ENCODE measurements around the gene ZNF296.
A peak's percentile ranks its signal among the peaks of the same experiment; 100 is the strongest.

Gene ZNF296

DNA sequence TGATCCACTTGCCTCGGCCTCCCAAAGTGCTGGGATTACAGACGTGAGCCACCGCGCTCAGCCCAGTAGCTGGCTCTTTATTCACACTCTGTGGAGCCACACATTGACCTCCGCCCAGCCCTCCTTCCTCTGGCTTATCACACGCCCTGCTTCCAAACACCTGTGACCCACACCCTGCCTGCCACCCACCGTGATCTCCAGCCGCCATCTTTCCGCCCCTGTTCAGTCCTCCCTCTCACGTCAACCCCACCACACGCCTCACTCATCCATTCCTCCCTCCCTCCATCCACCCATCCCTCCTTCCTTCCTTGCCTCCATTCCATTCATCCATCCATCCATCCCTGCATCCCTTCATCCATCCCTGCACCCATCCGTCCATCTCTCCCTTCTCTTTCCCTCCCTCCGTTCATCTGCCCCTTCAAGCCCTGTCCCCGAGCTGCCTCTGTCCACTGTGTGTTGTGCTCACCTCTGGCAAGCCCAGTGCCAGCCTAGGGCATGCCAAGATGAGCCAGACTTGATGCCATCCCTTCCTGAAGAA is 17.6 kb downstream of the ZNF296 start:
- no peak for DNase-seq (ENCODE audit: low read depth in 2 of 2)

GRCh38 chr19:45057444-45057843 is 18.8 kb downstream of the ZNF296 start:
- DNase-seq (ENCODE audit: low read depth in 2 of 2) = no peak

- DNase-seq (ENCODE audit: low read depth in 2 of 2) = no peak
Observed at GRCh38 chr19:45056831-45057230, 19.4 kb downstream of the ZNF296 start.

GRCh38 chr19:45051929-45052579 is 24.2 kb downstream of the ZNF296 start:
- DNase-seq (ENCODE audit: low read depth in 2 of 2) = no peak

DNA sequence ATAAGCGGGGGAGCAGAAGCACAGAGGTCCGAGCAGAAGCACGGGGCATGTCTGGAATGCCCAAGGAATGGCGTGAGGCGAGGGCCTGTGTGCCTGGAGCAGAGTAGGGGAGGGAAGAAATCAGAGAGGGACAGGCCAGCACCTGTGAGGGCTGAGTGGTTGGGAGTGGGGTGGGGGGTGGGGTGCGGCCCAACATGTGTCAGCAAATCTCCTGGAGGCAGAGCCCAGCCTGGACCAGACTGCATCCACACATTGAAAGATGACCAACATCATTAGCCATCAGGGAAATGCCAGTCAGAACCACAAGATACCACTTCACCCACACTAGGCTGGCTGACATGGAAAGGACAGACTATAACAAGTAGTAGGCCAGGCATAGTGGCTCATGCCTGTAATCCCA is 26.2 kb downstream of the ZNF296 start:
- DNase-seq (ENCODE audit: low read depth in 2 of 2) = no peak

DNA sequence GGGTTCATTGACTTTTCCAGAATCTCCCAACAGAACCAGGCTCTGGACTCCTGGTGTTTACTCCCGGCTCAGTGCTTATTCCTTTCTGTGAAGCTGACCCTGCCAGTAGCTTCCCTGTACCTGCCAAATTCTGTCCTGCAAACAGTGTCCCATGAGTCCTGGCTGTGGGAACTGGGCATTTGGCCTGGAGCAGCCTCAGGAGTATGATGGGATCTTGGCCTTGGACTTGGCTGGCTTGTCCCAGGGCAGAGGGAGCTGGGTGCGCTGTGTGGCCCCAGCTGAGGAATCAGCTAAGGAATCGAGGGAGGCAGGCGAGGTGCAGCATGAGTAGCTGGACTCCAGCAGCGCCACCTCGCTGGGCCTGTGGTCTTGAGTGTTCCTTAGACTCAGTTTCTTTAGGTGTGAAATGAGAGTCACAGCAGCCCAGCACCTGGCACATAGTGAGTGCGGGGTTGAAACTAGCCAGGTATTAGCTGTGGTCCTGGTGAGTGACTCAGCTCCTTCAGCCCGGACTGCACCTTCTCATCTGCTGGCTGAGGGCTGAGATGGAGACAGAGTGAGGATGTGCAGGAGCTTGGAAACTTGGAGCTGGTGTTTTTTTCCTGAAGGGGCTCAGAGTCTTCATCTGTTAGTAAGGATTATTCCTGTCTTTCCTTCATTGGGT is 27.1 kb downstream of the ZNF296 start:
- no peak for DNase-seq (ENCODE audit: low read depth in 2 of 2)

DNA sequence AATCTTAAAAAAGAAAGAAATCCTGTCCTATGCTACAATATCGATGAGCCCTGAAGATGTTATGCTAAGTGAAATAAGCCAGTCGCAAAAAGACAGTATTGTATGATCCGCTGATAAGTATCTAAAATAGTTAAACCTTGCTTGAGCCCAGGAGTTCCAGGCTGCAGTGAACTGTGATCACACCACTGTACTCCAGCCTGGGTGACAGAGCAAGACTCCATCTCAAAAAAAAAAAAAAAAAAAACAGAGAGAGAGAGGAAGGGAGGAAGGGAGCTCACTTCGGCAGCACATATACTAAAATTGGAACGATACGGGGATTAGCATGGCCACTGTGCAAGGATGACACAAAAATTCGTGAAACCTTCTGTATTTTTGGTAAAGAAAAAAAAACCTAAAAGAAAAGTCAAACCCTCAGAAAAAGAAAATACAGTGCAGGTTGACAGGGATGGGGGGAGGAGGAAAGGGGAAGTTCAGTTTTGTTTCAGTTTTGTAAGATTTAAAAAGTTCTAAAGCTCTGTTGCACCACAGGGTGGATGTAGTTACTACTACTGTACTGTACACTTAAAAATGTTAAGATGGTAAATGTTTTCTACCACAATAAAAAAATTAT is 29.0 kb downstream of the ZNF296 start:
- no peak for DNase-seq (ENCODE audit: low read depth in 2 of 2)

DNA sequence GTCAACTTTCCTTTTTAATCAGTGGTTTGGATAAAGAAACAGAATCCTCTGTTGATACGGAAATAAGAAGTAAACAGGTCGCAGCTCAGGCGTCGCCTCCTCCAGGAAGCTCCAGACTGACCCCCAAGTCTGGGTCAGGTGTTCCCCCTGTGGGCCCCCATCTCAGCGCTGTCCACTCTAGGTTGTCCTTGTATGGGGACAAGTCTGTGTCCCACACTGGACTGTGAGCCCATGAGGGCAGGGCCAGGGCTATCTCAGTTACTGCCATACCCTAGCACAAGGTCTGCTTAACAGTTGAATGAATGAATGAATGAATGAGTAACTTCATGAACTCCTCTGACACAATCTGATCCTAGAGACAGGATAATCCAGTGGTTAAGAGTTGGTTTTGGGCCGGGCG is 29.9 kb downstream of the ZNF296 start:
- DNase-seq (ENCODE audit: low read depth in 2 of 2) = no peak

DNA sequence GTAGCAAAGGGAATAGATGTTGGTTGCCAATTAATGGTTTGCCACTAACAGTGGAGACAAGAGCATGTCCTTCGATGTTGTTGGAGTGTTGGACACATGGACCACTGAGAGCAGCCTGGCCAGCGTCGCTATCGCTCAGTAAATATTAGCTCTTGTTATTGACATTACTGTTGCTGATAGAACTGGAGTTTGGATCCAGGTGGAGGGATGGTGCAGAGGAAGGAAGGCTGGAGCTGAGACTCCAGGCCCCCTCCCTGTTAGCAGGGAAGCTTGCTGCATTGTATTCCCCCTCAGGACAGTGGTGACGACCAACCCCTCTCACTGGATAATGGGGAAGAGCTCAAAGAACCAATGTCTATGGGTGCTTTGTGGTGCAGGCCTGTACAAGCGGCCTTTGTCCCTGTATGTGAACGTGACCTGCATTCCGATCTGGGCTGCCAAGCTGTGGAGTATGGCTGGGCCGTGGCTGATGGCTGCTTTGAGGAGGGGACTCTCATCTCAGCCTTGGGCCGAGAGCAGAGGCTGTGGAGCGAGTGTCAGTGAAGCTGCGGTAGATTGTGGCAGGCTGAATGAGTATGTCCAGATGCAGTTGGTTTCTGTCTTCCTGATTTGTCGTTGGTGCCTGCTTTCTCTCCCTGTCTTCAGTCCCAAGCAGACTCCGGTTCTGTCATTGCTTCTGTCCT is 30.5 kb downstream of the ZNF296 start:
- no peak for DNase-seq (ENCODE audit: low read depth in 2 of 2)

- DNase-seq (ENCODE audit: low read depth in 2 of 2) = no peak
Observed at GRCh38 chr19:45041125-45041524, 35.2 kb downstream of the ZNF296 start.

DNA sequence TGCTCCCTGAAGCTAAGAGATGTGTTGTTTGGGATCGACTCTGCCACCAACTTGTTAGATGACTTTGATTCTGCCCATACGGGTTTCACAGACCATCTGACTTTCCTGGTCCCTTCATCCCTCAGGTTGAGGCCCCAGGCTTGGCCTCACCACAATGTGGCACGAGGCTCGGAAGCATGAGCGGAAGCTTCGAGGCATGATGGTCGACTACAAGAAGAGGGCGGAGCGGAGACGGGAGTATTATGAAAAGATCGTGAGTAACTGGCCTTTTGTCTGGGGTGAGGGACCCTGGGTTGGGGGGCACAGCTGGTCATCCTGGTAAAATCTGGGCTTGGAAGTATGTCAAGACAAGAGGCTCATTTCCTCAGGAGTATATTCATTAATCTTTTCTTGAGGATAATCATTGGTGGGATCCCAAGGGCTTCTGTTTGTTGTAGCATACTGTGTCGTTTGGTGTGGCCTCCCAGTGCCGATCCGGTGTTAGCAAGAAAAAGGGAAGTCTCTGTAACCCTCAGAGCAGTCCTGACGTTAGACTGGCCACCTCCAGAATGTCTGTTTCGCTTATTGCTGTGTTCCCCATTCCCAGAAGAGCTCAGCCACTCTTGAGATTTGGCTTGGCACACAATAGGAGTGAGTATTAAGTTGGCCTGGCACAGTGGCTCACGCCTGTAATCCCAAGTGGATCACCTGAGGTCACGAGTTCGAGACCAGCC is 36.1 kb downstream of the ZNF296 start:
- no peak for DNase-seq (ENCODE audit: low read depth in 2 of 2)

GRCh38 chr19:45038931-45039893 is 37.1 kb downstream of the ZNF296 start, which contains the start of gene CLASRP:
TSS of gene CLASRP (plus strand) at chr19:45039045. CDS start at chr19:45040213, 1,168 bp downstream.
- DNase-seq (ENCODE audit: low read depth in 2 of 2) = peak; percentile 67

- no peak for DNase-seq (ENCODE audit: low read depth in 2 of 2)
Observed at GRCh38 chr19:45037393-45038169, 38.7 kb downstream of the ZNF296 start.

GRCh38 chr19:45035755-45036154 is 40.5 kb downstream of the ZNF296 start:
- DNase-seq (ENCODE audit: low read depth in 2 of 2) = no peak

GRCh38 chr19:45032421-45032820 is 43.9 kb downstream of the ZNF296 start:
- no peak for DNase-seq (ENCODE audit: low read depth in 2 of 2)

GRCh38 chr19:45030825-45031224 is 45.5 kb downstream of the ZNF296 start:
- DNase-seq (ENCODE audit: low read depth in 2 of 2) = no peak

- no peak for DNase-seq (ENCODE audit: low read depth in 2 of 2)
Observed at GRCh38 chr19:45027371-45027770, 48.9 kb downstream of the ZNF296 start.

DNA sequence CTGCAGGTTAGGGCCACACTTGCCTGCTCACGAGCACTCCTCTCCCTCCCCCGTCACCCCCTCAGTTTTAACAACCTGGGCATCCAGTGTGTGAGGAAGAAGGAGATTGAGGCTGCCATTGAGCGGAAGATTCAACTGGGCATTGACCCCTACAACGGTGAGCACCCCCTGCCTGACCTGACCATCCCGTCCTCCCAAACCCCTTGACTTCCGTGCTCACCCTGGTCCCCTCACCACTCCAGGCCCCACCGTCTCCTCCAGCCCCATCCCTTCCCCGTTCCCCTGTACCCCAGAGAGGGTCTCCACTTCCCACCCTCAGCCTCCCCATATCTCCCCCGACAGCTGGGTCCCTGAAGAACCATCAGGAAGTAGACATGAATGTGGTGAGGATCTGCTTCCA is 51.0 kb downstream of the ZNF296 start:
- no peak for DNase-seq (ENCODE audit: low read depth in 2 of 2)

DNA sequence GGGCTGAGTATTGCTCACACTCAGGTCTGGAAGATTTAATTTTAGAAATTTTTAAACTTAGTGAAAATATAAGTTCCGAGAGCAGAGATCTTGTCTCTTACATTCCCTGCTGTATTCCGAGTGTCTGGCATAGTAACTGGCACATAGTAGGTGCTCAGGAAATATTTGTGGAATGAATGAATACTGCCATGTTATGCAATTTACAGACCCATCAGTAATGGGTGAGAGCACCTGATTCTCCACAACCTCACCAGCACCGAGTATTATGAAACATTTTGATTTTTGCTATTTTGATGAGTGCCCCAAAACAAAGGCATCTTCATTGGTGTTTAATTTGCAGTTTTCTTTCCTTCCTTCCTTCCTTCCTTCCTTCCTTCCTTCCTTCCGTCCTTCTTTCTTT is 53.2 kb downstream of the ZNF296 start:
- DNase-seq (ENCODE audit: low read depth in 2 of 2) = no peak

DNA sequence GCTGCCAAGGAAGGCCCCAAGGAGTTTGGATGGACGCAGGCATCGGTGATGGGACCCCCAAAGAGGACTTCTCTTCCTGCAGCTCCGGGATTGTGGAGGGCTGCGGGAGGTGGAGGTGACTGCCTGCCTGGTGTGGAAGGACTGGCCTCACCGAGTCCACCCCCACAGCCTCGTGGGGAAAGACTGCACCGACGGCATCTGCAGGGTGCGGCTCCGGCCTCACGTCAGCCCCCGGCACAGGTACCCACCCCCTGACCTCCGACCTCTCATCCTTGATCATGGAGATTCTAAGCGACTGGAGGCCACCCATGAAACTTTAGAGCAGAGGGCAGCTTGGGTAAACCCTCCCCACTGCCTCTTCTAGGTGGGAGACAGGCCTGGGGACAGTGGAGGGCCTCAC is 54.3 kb downstream of the ZNF296 start:
- no peak for DNase-seq (ENCODE audit: low read depth in 2 of 2)

All from fibroblast of skin of left biceps (primary cell).